IMR-90 (cell line): ENCODE results near the gene RABEP1. TPM values are rescaled to one million over a fixed set of nuclear protein-coding genes. Genes with fewer than 3 reads are reported as not detected.

ENCODE experiments used
- ATAC-seq: fragments of 200-7000 bp; cut with Tn5 transposase; 2 replicates; pipeline ENCODE4 v1.9.1; 2020; ENCODE audit warnings: low read depth, mild to moderate bottlenecking, moderate library complexity
- BruUV-seq: library from RNA; stranded (reverse); fragments of 400-500 nt; replicated peaks from 2 replicates; lab custom pipeline; 2021; lab: Mats Ljungman, UMichigan
- CTCF ChIA-PET: fragments of 300-600 bp; formaldehyde crosslinking; extraction: SDS; loops from one replicate; lab custom pipeline; 2021; ENCODE audit warnings: antibody characterized with exemption; lab: Yijun Ruan, JAX
- POLR2A ChIA-PET: fragments of 300-600 bp; sonication (Branson Sonifier 250); formaldehyde crosslinking; loops from one replicate; lab custom pipeline; 2022; ENCODE audit warnings: antibody characterized with exemption; ENCODE audit not compliant: unreplicated experiment; lab: Charles Lee
- DNase-seq: peaks from one replicate; pipeline ENCODE4 v3.0.0; 2013
- H2AFZ ChIP-seq: replicated peaks from 2 replicates; pipeline ENCODE3; 2013; ENCODE audit warnings: low read length, mild to moderate bottlenecking; ENCODE audit not compliant: poor library complexity
- H2AK5ac ChIP-seq: 2 replicates; pipeline ENCODE4 v1.6.1; 2013; ENCODE audit warnings: low read depth, low read length, inconsistent platforms
- H2AK9ac ChIP-seq: replicated peaks from 2 replicates; pipeline ENCODE3; 2013; ENCODE audit warnings: mild to moderate bottlenecking, low read depth, low read length, moderate library complexity; ENCODE audit not compliant: poor library complexity
- H2BK120ac ChIP-seq: 2 replicates; pipeline ENCODE4 v1.6.1; 2013; ENCODE audit warnings: low read depth, low read length, inconsistent platforms
- H2BK15ac ChIP-seq: 3 replicates; pipeline ENCODE4 v1.6.1; 2013; ENCODE audit warnings: low read depth, low read length, inconsistent platforms
- H2BK20ac ChIP-seq: 2 replicates; pipeline ENCODE4 v1.6.1; 2013; ENCODE audit warnings: low read depth, mild to moderate bottlenecking, inconsistent platforms, low read length, moderate library complexity
- H2BK5ac ChIP-seq: 2 replicates; pipeline ENCODE4 v1.6.1; 2013; ENCODE audit warnings: mild to moderate bottlenecking, low read depth, low read length, inconsistent platforms; ENCODE audit not compliant: poor library complexity, severe bottlenecking
- H3K14ac ChIP-seq: replicated peaks from 2 replicates; pipeline ENCODE4 v1.6.1; 2013; ENCODE audit warnings: low read depth, low read length, inconsistent platforms
- H3K18ac ChIP-seq: 2 replicates; pipeline ENCODE4 v1.6.1; 2013; ENCODE audit warnings: low read depth, low read length, control low read depth
- H3K23ac ChIP-seq: 2 replicates; pipeline ENCODE4 v1.6.1; 2013; ENCODE audit warnings: low read depth, low read length, inconsistent platforms
- H3K27ac ChIP-seq: 2 replicates; pipeline ENCODE4 v1.5.1; 2013; ENCODE audit warnings: mild to moderate bottlenecking, control low read depth, low read length; ENCODE audit not compliant: insufficient read depth
- H3K27me3 ChIP-seq: 2 replicates; pipeline ENCODE4 v1.6.1; 2013; ENCODE audit warnings: low read length; ENCODE audit not compliant: control insufficient read depth, insufficient read depth
- H3K36me3 ChIP-seq: 2 replicates; pipeline ENCODE4 v1.6.1; 2013; ENCODE audit warnings: low read length, mixed read lengths; ENCODE audit not compliant: control insufficient read depth, insufficient read depth
- H3K4ac ChIP-seq: 2 replicates; pipeline ENCODE4 v1.6.1; 2013; ENCODE audit warnings: low read depth, low read length, inconsistent platforms
- H3K4me1 ChIP-seq: 2 replicates; pipeline ENCODE4 v1.6.1; 2013; ENCODE audit warnings: low read length, mixed read lengths; ENCODE audit not compliant: control insufficient read depth, insufficient read depth
- H3K4me2 ChIP-seq: 2 replicates; pipeline ENCODE4 v1.6.1; 2013; ENCODE audit warnings: low read depth, mild to moderate bottlenecking, control low read depth, low read length, moderate library complexity
- H3K4me3 ChIP-seq: 2 replicates; pipeline ENCODE4 v1.5.1; 2013; ENCODE audit warnings: low read depth, mild to moderate bottlenecking, control low read depth, low read length, moderate library complexity; ENCODE audit not compliant: insufficient read depth
- H3K56ac ChIP-seq: 2 replicates; pipeline ENCODE4 v1.6.1; 2013; ENCODE audit warnings: low read length, inconsistent platforms; ENCODE audit not compliant: insufficient read depth; ENCODE audit errors: extremely low read depth
- H3K79me1 ChIP-seq, 2 experiments: 2 replicates each; pipeline ENCODE4 v1.6.1; 2013; ENCODE audit warnings: low read length in 2 of 2, inconsistent platforms in 1 of 2, low read depth in 1 of 2
- H3K9ac ChIP-seq: 2 replicates; pipeline ENCODE4 v1.6.1; 2013; ENCODE audit warnings: low read depth, low read length, control low read depth
- H3K9me1 ChIP-seq: 2 replicates; pipeline ENCODE4 v1.6.1; 2013; ENCODE audit warnings: low read length, inconsistent platforms; ENCODE audit not compliant: insufficient read depth
- H3K9me3 ChIP-seq: 2 replicates; pipeline ENCODE4 v1.6.1; 2013; ENCODE audit warnings: low read length; ENCODE audit not compliant: control insufficient read depth, insufficient read depth
- H4K20me1 ChIP-seq: 2 replicates; pipeline ENCODE4 v1.6.1; 2013; ENCODE audit warnings: low read length, inconsistent platforms; ENCODE audit not compliant: insufficient read depth
- H4K5ac ChIP-seq: 2 replicates; pipeline ENCODE4 v1.6.1; 2013; ENCODE audit warnings: mild to moderate bottlenecking, low read depth, low read length, control low read depth
- H4K8ac ChIP-seq, 2 experiments: 2 replicates each; pipeline ENCODE4 v1.6.1; 2013; ENCODE audit warnings: low read depth in 2 of 2, low read length in 2 of 2, control low read depth in 1 of 2, inconsistent platforms in 1 of 2
- H4K91ac ChIP-seq: 2 replicates; pipeline ENCODE4 v1.6.1; 2013; ENCODE audit warnings: low read depth, low read length, inconsistent platforms; ENCODE audit not compliant: insufficient read depth
- BHLHE40 ChIP-seq: fragments of 150-350 bp; IDR thresholded peaks from 2 replicates; pipeline ENCODE4 v1.6.1; 2016; ENCODE audit warnings: mild to moderate bottlenecking, low read depth, low read length
- CTCF ChIP-seq: conservative IDR thresholded peaks from 2 replicates; pipeline ENCODE4 v1.5.1; 2012; ENCODE audit warnings: mild to moderate bottlenecking, low read depth, low read length, improper control_type of control experiment
- ELK1 ChIP-seq: fragments of 150-350 bp; IDR thresholded peaks from 2 replicates; pipeline ENCODE4 v1.6.1; 2016; ENCODE audit warnings: low read depth, mild to moderate bottlenecking, low read length, moderate library complexity, borderline replicate concordance
- MAFK ChIP-seq: IDR thresholded peaks from 2 replicates; pipeline ENCODE4 v1.6.1; 2012; ENCODE audit warnings: low read depth, low read length, improper control_type of control experiment
- MAZ ChIP-seq: IDR thresholded peaks from 2 replicates; pipeline ENCODE4 v1.6.1; 2012; ENCODE audit warnings: low read depth, mild to moderate bottlenecking, low read length, improper control_type of control experiment, moderate library complexity, borderline replicate concordance
- MXI1 ChIP-seq: IDR thresholded peaks from 2 replicates; pipeline ENCODE4 v1.6.1; 2012; ENCODE audit warnings: low read depth, mild to moderate bottlenecking, low read length, moderate library complexity, borderline replicate concordance
- NFE2L2 ChIP-seq: fragments of 150-350 bp; IDR thresholded peaks from 2 replicates; pipeline ENCODE4 v1.6.1; 2016; ENCODE audit warnings: low read depth, mild to moderate bottlenecking, low read length
- POLR2A ChIP-seq: IDR thresholded peaks from 2 replicates; pipeline ENCODE4 v1.6.1; 2012; ENCODE audit warnings: mild to moderate bottlenecking, low read depth, low read length
- RAD21 ChIP-seq: IDR thresholded peaks from 2 replicates; pipeline ENCODE4 v1.6.1; 2012; ENCODE audit warnings: low read length, improper control_type of control experiment
- RCOR1 ChIP-seq: IDR thresholded peaks from 2 replicates; pipeline ENCODE4 v1.6.1; 2012; ENCODE audit warnings: mild to moderate bottlenecking, low read length, improper control_type of control experiment; ENCODE audit not compliant: insufficient replicate concordance
- RFX5 ChIP-seq: IDR thresholded peaks from 2 replicates; pipeline ENCODE4 v1.8.0; 2012; ENCODE audit warnings: low read depth, mild to moderate bottlenecking, low read length, moderate library complexity
- SMC3 ChIP-seq: fragments of 150-350 bp; IDR thresholded peaks from 2 replicates; pipeline ENCODE4 v1.6.1; 2016; ENCODE audit warnings: low read depth, mild to moderate bottlenecking, antibody characterized with exemption, low read length, moderate library complexity
- WGBS, 2 experiments: methylation state at CpG; one replicate each; pipeline versions ENCODE4 v1.1.5 to v1.1.7; 2013; ENCODE audit warnings: missing lambda C conversion rate in 2 of 2; ENCODE audit not compliant: insufficient read length in 1 of 2; ENCODE audit errors: extremely low coverage in 2 of 2; 5-methylcytosine and 5-hydroxymethylcytosine counted together
- dilution Hi-C: fragments of 300-500 bp; cut with HindIII; formaldehyde crosslinking; loops from one replicate; pipeline ENCODE4 v1.14.3; 2018; ENCODE audit warnings: low sequenced_read_pairs; ENCODE audit not compliant: unreplicated experiment
- in situ Hi-C: fragments of 300-500 bp; cut with MboI; formaldehyde crosslinking; loops from 3 replicates; pipeline ENCODE4 v1.14.3; 2019; ENCODE audit warnings: low sequenced_read_pairs, inconsistent platforms, mixed read lengths
- intact Hi-C: fragments of 100-400 bp; cut with micrococcal nuclease; formaldehyde crosslinking; loops from 2 replicates; pipeline ENCODE4 v1.10.0; 2022
- polyA plus RNA-seq, 3 experiments: library from polyadenylated mRNA; depleted of rRNA; stranded (reverse); fragments of >200 nt; gene quantifications; 2 replicates each; pipeline ENCODE4 v1.2.3, GENCODE V29; 2012; ENCODE audit warnings: low replicate concordance in 1 of 3
- total RNA-seq: library from RNA; depleted of rRNA; stranded (reverse); fragments of >200 nt; gene quantifications from 2 replicates; pipeline ENCODE4 v1.2.3, GENCODE V29; 2012

The RABEP1 gene
- total and polyA plus RNA-seq, 2 of the 4 experiments (the other 2 are of a cell fraction): 15.3 to 38.2 TPM

GRCh38 chr17:5424909-5425308 is 142.8 kb downstream of the RABEP1 start:
- intact Hi-C loops (no loop called here), dilution Hi-C loops (no loop called here), in situ Hi-C loops (no loop called here)
- H3K36me3 ChIP-seq: peaks cover 45% of the 10 kb centered on the region
- ATAC-seq (no peak; the same call in 1 of the 2 replicates), DNase-seq (peak; percentile 69)
- BruUV-seq: no TSS peak
- no peak overlapping the region for H4K5ac ChIP-seq
- H3K9me1 ChIP-seq: peaks cover 24% of the 10 kb centered on the region
- POLR2A ChIA-PET: no interaction called here
- H2BK5ac ChIP-seq: no peak overlapping the region
- H3K4ac ChIP-seq: no peak overlapping the region
- no CpG with 5 or more reads among the region's 1 CpG for WGBS, 2 experiments
- no peak overlapping the region for H2AK5ac ChIP-seq
- no peak overlapping the region for H2BK15ac ChIP-seq
- H2AK9ac ChIP-seq: no peak overlapping the region
- no peak overlapping the region for H3K23ac ChIP-seq
- no peak overlapping the region for H3K4me3 ChIP-seq
- no peak overlapping the region for H2BK120ac ChIP-seq
- H3K9ac ChIP-seq: no peak overlapping the region
- no peak for TF ChIP-seq NFE2L2
- no peak for TF ChIP-seq ELK1
- peak; percentile 40; the same call in 1 of the 2 replicates for TF ChIP-seq MXI1
- TF ChIP-seq BHLHE40: 0 out of 2 replicates have a peak, but pooled peaks have one; percentile 10
- no peak for TF ChIP-seq MAFK
- TF ChIP-seq RCOR1: no peak
- TF ChIP-seq SMC3: no peak
- TF ChIP-seq CTCF: no peak
- TF ChIP-seq MAZ: no peak
- TF ChIP-seq RFX5: no peak
- TF ChIP-seq RAD21: no peak
- no peak for TF ChIP-seq POLR2A
- H3K56ac ChIP-seq: no peak overlapping the region
- H2AFZ ChIP-seq: no peak overlapping the region
- no peak overlapping the region for H3K27ac ChIP-seq
- peaks cover 48 to 75% of the 10 kb centered on the region in 2 experiments for H3K79me1 ChIP-seq
- CTCF ChIA-PET: no interaction called here
- H3K27me3 ChIP-seq: no peaks in the 10 kb centered on the region
- no peak overlapping the region for H2BK20ac ChIP-seq
- peaks cover 6% of the 10 kb centered on the region; the same call in 1 of the 2 replicates for H4K20me1 ChIP-seq
- H4K91ac ChIP-seq: no peak overlapping the region
- H3K14ac ChIP-seq: no peak overlapping the region
- no peak overlapping the region for H4K8ac ChIP-seq
- peaks cover 6% of the 10 kb centered on the region for H3K4me1 ChIP-seq
- no peak overlapping the region for H3K4me2 ChIP-seq
- H3K18ac ChIP-seq: no peak overlapping the region
- no peaks in the 10 kb centered on the region for H3K9me3 ChIP-seq
